Activated naive CD4-positive, alpha-beta T cell treated with anti-CD3 and anti-CD28 coated beads, Interleukin-2, amount 50 U/mL, for 72 hours (primary cell): ENCODE data around the gene PKN2. TPM values are rescaled to one million over a fixed set of nuclear protein-coding genes. Genes with fewer than 3 reads are reported as not detected.
A peak's percentile ranks its signal among the peaks of the same experiment; 100 is the strongest.
"Not testable (repeated sequence)": the region's sequence is repeated elsewhere in the genome, so short reads cannot be mapped to it uniquely, and the experiment has no call there.

Experiments used
- ATAC-seq, 2 donors: fragments of 150-1000 bp; cut with Tn5 transposase; 2 replicates each; pipeline ENCODE4 v1.10.0; 2021; ENCODE audit warnings: mild to moderate bottlenecking in 2 of 2, moderate library complexity in 2 of 2
- DNase-seq, 2 donors: peaks; one replicate each; pipeline ENCODE4 v3.0.0; 2021 to 2022; ENCODE audit warnings: low spot score in 2 of 2
- H3K27ac Mint-ChIP-seq, 2 donors: one replicate each; pipeline ENCODE4 v1.8.0; 2022; ENCODE audit warnings: mild to moderate bottlenecking in 2 of 2, mixed read lengths in 2 of 2
- H3K36me3 Mint-ChIP-seq, 2 donors: one replicate each; pipeline ENCODE4 v1.8.0; 2022; ENCODE audit warnings: mixed read lengths in 2 of 2
- H3K9me3 Mint-ChIP-seq, 2 donors: one replicate each; pipeline ENCODE4 v1.8.0; 2022; ENCODE audit warnings: mixed read lengths in 2 of 2
- total RNA-seq, 2 donors: library from RNA; stranded (reverse); gene quantifications; one replicate each; pipeline ENCODE4 v1.2.3, GENCODE V29; 2022

Gene PKN2
- total RNA-seq, 2 donors from 2014 or later = 27.0 to 35.0 TPM

GRCh38 chr1:88701275-88701674 lies 17.2 kb downstream of the PKN2 start:
- DNase-seq (no peak), ATAC-seq (no peak)
- Mint-ChIP-seq H3K27ac (no peak overlapping the region), H3K36me3 (peaks cover 0 to 8% of the 10 kb centered on the region in 2 donors), H3K9me3 (no peaks in the 10 kb centered on the region)

DNA sequence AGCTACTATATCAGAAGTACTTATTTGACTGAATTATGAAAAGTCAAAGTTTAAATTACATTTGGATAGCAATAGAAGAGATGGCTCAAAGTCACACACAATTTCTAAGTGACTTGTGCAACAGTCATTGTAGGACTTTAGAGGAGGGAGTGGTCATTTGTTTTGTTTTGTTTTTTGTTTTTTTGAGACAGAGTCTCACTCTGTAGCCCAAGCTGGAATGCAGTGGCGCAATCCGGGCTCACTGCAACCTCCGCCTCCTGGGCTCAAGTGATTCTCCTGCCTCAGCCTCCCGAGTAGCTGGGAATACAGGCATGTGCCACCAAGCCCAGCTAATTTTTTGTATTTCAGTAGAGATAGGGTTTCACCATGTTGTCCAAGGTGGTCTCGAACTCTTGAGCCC lies 17.7 kb downstream of the PKN2 start:
- ATAC-seq, H3K36me3 Mint-ChIP-seq, H3K27ac Mint-ChIP-seq, H3K9me3 Mint-ChIP-seq, DNase-seq: not testable (repeated sequence)

GRCh38 chr1:88708011-88708410 lies 23.9 kb downstream of the PKN2 start:
- ATAC-seq (no peak), DNase-seq (no peak)
- H3K9me3 Mint-ChIP-seq = no peaks in the 10 kb centered on the region
- no peak overlapping the region for H3K27ac Mint-ChIP-seq
- H3K36me3 Mint-ChIP-seq = peaks cover 0 to 6% of the 10 kb centered on the region in 2 donors

DNA sequence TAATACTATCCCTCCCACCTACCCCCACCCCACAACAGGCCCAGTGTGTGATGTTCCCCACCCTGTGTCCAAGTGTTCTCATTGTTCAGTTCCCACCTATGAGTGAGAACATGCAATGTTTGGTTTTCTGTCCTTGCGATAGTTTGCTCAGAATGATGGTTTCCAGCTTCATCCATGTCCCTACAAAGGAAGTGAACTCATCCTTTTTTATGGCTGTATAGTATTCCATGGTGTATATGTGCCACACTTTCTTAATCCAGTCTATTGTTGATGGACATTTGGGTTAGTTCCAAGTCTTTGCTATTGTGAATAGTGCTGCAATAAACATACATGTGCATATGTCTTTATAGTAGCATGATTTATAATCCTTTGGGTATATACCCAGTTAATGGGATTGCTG lies 28.8 kb downstream of the PKN2 start:
- ATAC-seq, H3K27ac Mint-ChIP-seq, DNase-seq: not testable (repeated sequence)
- peaks cover 18 to 35% of the 10 kb centered on the region in 2 donors for H3K36me3 Mint-ChIP-seq
- H3K9me3 Mint-ChIP-seq = peaks cover 5 to 11% of the 10 kb centered on the region in 2 donors

GRCh38 chr1:88716571-88716970 lies 32.5 kb downstream of the PKN2 start:
- H3K9me3 Mint-ChIP-seq = peaks cover 5 to 11% of the 10 kb centered on the region in 2 donors
- not testable (repeated sequence) for H3K27ac Mint-ChIP-seq, ATAC-seq, DNase-seq
- H3K36me3 Mint-ChIP-seq = peaks cover 12 to 36% of the 10 kb centered on the region in 2 donors

DNA sequence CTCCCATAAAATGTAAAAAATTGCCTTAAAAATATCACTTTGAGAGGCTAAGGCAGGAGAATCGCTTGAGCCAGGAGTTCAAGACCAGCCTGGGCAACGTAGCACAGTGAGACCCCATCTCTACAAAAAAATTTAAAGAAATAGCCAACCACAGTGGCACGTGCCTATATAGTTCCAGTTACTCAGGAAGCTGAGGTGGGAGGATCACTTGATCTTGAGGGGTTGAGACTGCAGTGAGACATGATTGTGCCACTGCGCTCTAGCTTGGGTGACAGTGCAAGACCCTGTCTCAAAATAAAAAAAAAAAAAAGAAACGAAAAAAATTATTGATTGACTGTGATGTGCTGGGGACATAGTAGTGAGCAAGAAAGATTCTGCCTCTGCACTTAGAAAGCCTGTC lies 38.4 kb downstream of the PKN2 start:
- Mint-ChIP-seq H3K9me3 (no peaks in the 10 kb centered on the region), H3K27ac (no peak overlapping the region), H3K36me3 (peaks cover 2 to 6% of the 10 kb centered on the region in 2 donors)
- DNase-seq (no peak), ATAC-seq (no peak)

- Mint-ChIP-seq H3K36me3 (peaks cover 7 to 8% of the 10 kb centered on the region in 2 donors), H3K9me3 (no peaks in the 10 kb centered on the region), H3K27ac (no peak overlapping the region)
- ATAC-seq (no peak), DNase-seq (no peak)
Measured at GRCh38 chr1:88726697-88727096, 42.6 kb downstream of the PKN2 start.

- H3K27ac Mint-ChIP-seq = no peak overlapping the region
- ATAC-seq = no peak
- no peaks in the 10 kb centered on the region for H3K9me3 Mint-ChIP-seq
- no peak for DNase-seq
- H3K36me3 Mint-ChIP-seq = peaks cover 7 to 8% of the 10 kb centered on the region in 2 donors
Measured at GRCh38 chr1:88727205-88727604, 43.1 kb downstream of the PKN2 start.

DNA sequence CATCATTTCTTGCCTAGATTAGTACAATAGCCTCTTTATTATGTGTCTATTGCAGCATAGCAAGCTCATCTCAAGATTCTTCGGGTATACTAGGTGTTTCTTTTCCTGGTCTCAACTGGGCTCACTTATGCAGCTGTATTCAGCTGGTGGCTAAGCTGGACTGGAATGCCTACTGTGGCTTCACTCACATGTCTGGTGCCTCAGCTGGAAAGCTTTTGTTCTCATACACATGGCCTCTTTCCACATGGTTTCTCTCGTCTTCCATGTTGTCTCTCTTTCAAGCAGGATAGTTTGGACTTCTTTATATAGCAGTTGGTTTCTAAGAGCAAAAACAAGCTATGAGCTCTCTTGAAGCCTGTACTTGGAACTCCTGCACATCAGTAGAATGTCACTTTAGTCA lies 45.2 kb downstream of the PKN2 start:
- H3K9me3 Mint-ChIP-seq = peaks cover 2 to 5% of the 10 kb centered on the region in 2 donors
- H3K36me3 Mint-ChIP-seq = peaks cover 17 to 22% of the 10 kb centered on the region in 2 donors
- peak overlapping the region in 1 of 2 donors; percentile 73 for H3K27ac Mint-ChIP-seq
- no peak for DNase-seq
- no peak for ATAC-seq

- peaks cover 22 to 30% of the 10 kb centered on the region in 2 donors for H3K36me3 Mint-ChIP-seq
- peaks cover 5 to 6% of the 10 kb centered on the region in 2 donors for H3K9me3 Mint-ChIP-seq
- ATAC-seq = no peak
- no peak for DNase-seq
- no peak overlapping the region for H3K27ac Mint-ChIP-seq
Measured at GRCh38 chr1:88730132-88730675, 46.1 kb downstream of the PKN2 start.

DNA sequence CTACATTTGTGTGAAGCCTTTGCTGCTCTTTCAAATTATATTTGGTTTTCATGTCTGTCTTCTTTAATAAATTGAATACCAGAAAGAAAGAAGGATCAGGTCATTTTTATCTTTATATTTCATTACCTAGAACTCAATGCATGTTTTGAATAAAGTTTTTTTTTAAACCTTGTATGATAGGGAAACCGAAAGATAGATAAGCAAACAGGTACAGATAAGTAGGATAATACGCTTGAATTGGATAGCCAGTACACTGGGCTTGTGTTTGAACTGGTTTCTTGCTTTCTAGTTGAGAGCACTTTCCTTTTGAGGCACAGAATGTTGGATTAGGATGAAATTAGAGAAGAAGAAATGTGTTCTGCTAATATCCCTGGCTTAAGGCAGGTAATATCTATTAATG lies 46.9 kb downstream of the PKN2 start:
- no peak for ATAC-seq
- H3K9me3 Mint-ChIP-seq = peaks cover 9 to 10% of the 10 kb centered on the region in 2 donors
- no peak for DNase-seq
- no peak overlapping the region for H3K27ac Mint-ChIP-seq
- peaks cover 27 to 38% of the 10 kb centered on the region in 2 donors for H3K36me3 Mint-ChIP-seq

DNA sequence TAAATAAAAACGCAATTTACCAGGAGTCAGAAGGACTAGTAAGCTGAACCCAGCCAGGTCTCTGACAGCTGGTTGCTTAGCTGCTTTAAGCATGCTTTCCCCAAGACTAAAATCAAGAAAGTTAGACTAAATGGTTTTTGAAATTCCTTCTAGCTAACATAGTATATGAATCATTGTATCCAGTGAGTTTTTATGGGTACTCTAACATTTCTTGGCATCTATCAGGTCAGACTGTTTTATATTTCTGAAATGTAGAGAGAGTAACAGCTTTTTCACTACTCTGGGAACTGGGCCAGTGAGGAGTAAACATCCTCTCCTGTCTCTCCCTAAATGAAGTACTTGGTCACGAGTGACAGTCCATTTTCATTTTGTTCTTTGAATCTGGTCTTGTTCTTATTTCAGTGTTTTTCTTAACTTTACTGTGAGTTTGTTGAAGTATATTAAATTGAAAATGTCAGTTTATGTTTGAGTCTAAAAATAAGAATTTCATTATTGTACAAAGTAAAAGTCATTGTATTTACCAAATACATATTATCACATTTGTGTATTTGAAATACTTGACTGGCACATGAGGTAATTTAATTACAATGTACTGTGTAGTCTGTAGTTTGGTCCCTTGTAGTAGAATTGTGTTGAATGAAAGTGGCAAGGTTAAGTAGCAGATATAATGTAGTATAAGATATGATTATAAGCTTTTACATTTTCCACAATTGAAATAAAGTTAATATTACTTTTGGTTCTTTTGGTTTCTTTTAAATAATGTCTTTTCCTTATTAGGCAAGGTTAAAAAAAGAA lies 47.6 kb downstream of the PKN2 start:
- H3K27ac Mint-ChIP-seq = no peak overlapping the region
- peaks cover 10 to 12% of the 10 kb centered on the region in 2 donors for H3K9me3 Mint-ChIP-seq
- no peak for ATAC-seq
- DNase-seq = no peak
- peaks cover 29 to 40% of the 10 kb centered on the region in 2 donors for H3K36me3 Mint-ChIP-seq

- Mint-ChIP-seq H3K9me3 (peaks cover 10 to 12% of the 10 kb centered on the region in 2 donors), H3K27ac (no peak overlapping the region), H3K36me3 (peaks cover 22 to 35% of the 10 kb centered on the region in 2 donors)
- no peak for ATAC-seq
- DNase-seq = no peak
Measured at GRCh38 chr1:88735382-88735781, 51.3 kb downstream of the PKN2 start.

GRCh38 chr1:88735909-88736308 lies 51.8 kb downstream of the PKN2 start:
- DNase-seq = no peak
- Mint-ChIP-seq H3K9me3 (peaks cover 10 to 12% of the 10 kb centered on the region in 2 donors), H3K27ac (no peak overlapping the region), H3K36me3 (peaks cover 22 to 35% of the 10 kb centered on the region in 2 donors)
- no peak for ATAC-seq

- H3K27ac Mint-ChIP-seq = no peak overlapping the region
- H3K9me3 Mint-ChIP-seq = peaks cover 10 to 12% of the 10 kb centered on the region in 2 donors
- peak; percentile 33 to 73 for ATAC-seq
- peaks cover 22 to 32% of the 10 kb centered on the region in 2 donors for H3K36me3 Mint-ChIP-seq
- peak in 1 of 2 donors; percentile 26 for DNase-seq
Measured at GRCh38 chr1:88736633-88737248, 52.7 kb downstream of the PKN2 start.

GRCh38 chr1:88737338-88737927 lies 53.4 kb downstream of the PKN2 start:
- peaks cover 22 to 32% of the 10 kb centered on the region in 2 donors for H3K36me3 Mint-ChIP-seq
- H3K27ac Mint-ChIP-seq = no peak overlapping the region
- peaks cover 10 to 12% of the 10 kb centered on the region in 2 donors for H3K9me3 Mint-ChIP-seq
- no peak for ATAC-seq
- DNase-seq = no peak

DNA sequence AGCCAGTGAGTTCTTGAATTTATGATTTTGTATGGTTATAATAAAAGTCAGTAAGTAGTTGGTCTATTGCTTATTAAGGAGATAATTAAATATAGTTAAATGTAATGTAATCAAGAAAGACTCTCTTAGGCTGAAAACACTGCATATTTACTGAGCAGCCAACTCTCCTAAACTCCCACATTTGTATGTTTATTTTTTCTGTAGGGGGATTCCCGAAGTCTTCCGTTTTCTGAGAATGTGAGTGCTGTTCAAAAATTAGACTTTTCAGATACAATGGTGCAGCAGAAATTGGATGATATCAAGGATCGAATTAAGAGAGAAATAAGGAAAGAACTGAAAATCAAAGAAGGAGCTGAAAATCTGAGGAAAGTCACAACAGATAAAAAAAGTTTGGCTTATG lies 56.7 kb downstream of the PKN2 start:
- H3K27ac Mint-ChIP-seq = no peak overlapping the region
- ATAC-seq = no peak
- peaks cover 3% of the 10 kb centered on the region in 2 donors for H3K9me3 Mint-ChIP-seq
- DNase-seq = no peak
- peaks cover 4% of the 10 kb centered on the region in 2 donors for H3K36me3 Mint-ChIP-seq
